H1 (cell line): ENCODE data around the gene PAX5. TPM values are rescaled to one million over a fixed set of nuclear protein-coding genes. Genes with fewer than 3 reads are reported as not detected.

Experiments
- CTCF ChIA-PET: fragments of 300-600 bp; sonication (Branson Sonifier 250); formaldehyde crosslinking; loops from one replicate; lab custom pipeline; 2021; ENCODE audit not compliant: partially characterized antibody; lab: Charles Lee
- POLR2A ChIA-PET: fragments of 300-600 bp; sonication (Branson Sonifier 250); formaldehyde crosslinking; loops from one replicate; lab custom pipeline; 2021; ENCODE audit warnings: inconsistent platforms; ENCODE audit not compliant: partially characterized antibody; lab: Charles Lee
- DNase-seq, 2 experiments: peaks; one replicate each; pipeline versions ENCODE4 v3.0.0 to v3.0.0-alpha.2; 2010 to 2022; ENCODE audit warnings: low spot score in 2 of 2, low read depth in 1 of 2, mixed read lengths in 1 of 2
- FAIRE-seq: peaks from 2 replicates; lab custom pipeline; 2011; peaks lifted over from hg19 to GRCh38; lab: Jason Lieb, UNC
- H2AFZ ChIP-seq: 2 replicates; pipeline ENCODE4 v1.8.1; 2012; ENCODE audit warnings: low read length, inconsistent platforms
- H2AK5ac ChIP-seq: 2 replicates; pipeline ENCODE4 v1.6.1; 2013; ENCODE audit warnings: low read depth, low read length
- H2BK120ac ChIP-seq: replicated peaks from 2 replicates; pipeline ENCODE3; 2013; ENCODE audit warnings: low read depth, low read length, inconsistent platforms
- H2BK12ac ChIP-seq: 2 replicates; pipeline ENCODE4 v1.6.1; 2013; ENCODE audit warnings: low read depth, low read length
- H2BK15ac ChIP-seq: 2 replicates; pipeline ENCODE4 v1.6.1; 2013; ENCODE audit warnings: low read length
- H2BK20ac ChIP-seq: 2 replicates; pipeline ENCODE4 v1.6.1; 2013; ENCODE audit warnings: low read length
- H2BK5ac ChIP-seq: 2 replicates; pipeline ENCODE4 v1.6.1; 2013; ENCODE audit warnings: low read depth, low read length
- H3K14ac ChIP-seq: 2 replicates; pipeline ENCODE4 v1.6.1; 2013; ENCODE audit warnings: inconsistent platforms; ENCODE audit not compliant: insufficient read length
- H3K18ac ChIP-seq: 2 replicates; pipeline ENCODE4 v1.6.1; 2013; ENCODE audit warnings: low read length; ENCODE audit errors: extremely low read depth
- H3K23ac ChIP-seq: 2 replicates; pipeline ENCODE4 v1.6.1; 2013; ENCODE audit warnings: inconsistent platforms; ENCODE audit not compliant: insufficient read length
- H3K23me2 ChIP-seq: 2 replicates; pipeline ENCODE4 v1.6.1; 2013; ENCODE audit warnings: low read depth, low read length
- H3K27ac ChIP-seq: 2 replicates; pipeline ENCODE4 v1.6.1; 2011; ENCODE audit warnings: low read depth, low read length, inconsistent platforms
- H3K27me3 ChIP-seq, 4 experiments: replicated peaks in 1 of 4; 1 replicate in 1 of 4; 2 replicates in 3 of 4; pipeline versions ENCODE4 v1.6.1 to v1.8.1; 2011 to 2013; ENCODE audit warnings: low read length in 3 of 4, mild to moderate bottlenecking in 3 of 4, inconsistent platforms in 2 of 4, mixed read lengths in 2 of 4, moderate library complexity in 1 of 4; ENCODE audit not compliant: control insufficient read depth in 3 of 4, insufficient read depth in 3 of 4; ENCODE audit errors: extremely low read depth in 1 of 4
- H3K36me3 ChIP-seq, 4 experiments: 2 replicates each; pipeline versions ENCODE4 v1.6.1 to v1.8.1; 2011 to 2013; ENCODE audit warnings: mild to moderate bottlenecking in 4 of 4, low read length in 3 of 4, moderate library complexity in 2 of 4, control low read depth in 1 of 4, inconsistent platforms in 1 of 4; ENCODE audit not compliant: insufficient read depth in 4 of 4, control insufficient read depth in 2 of 4
- H3K4ac ChIP-seq: replicated peaks from 2 replicates; pipeline ENCODE3; 2013; ENCODE audit warnings: low read length, low read depth, mixed read lengths, inconsistent platforms; ENCODE audit not compliant: insufficient read length
- H3K4me1 ChIP-seq, 4 experiments: replicated peaks in 1 of 4; 1 replicate in 1 of 4; 2 replicates in 3 of 4; pipeline versions ENCODE4 v1.6.1 to v1.8.1; 2011 to 2013; ENCODE audit warnings: low read length in 3 of 4, inconsistent platforms in 2 of 4, mixed read lengths in 1 of 4; ENCODE audit not compliant: insufficient read depth in 4 of 4, control insufficient read depth in 3 of 4
- H3K4me2 ChIP-seq, 2 experiments: 2 replicates each; pipeline versions ENCODE4 v1.6.1 to v1.8.1; 2011 to 2013; ENCODE audit warnings: low read depth in 2 of 2, low read length in 2 of 2, control low read depth in 1 of 2, inconsistent platforms in 1 of 2, mild to moderate bottlenecking in 1 of 2; ENCODE audit not compliant: insufficient read depth in 1 of 2
- H3K4me3 ChIP-seq, 4 experiments: fragments of 200-600, 300-600 bp in 1 of 4; sonication (generic), shearing (Covaris generic), sonication (Bioruptor Twin) in 1 of 4; 2 replicates each; pipeline versions ENCODE4 v1.5.1 to v1.8.1; 2011 to 2016; ENCODE audit warnings: low read length in 4 of 4, low read depth in 3 of 4, control low read depth in 2 of 4, inconsistent platforms in 2 of 4, mild to moderate bottlenecking in 2 of 4, mixed read lengths in 1 of 4, moderate library complexity in 1 of 4; ENCODE audit not compliant: insufficient read depth in 2 of 4; ENCODE audit errors: extremely low read depth in 1 of 4
- H3K56ac ChIP-seq: replicated peaks from 2 replicates; pipeline ENCODE3; 2013; ENCODE audit warnings: low read depth, mild to moderate bottlenecking, mixed read lengths, low read length, inconsistent platforms; ENCODE audit not compliant: insufficient read length
- H3K79me1 ChIP-seq: 2 replicates; pipeline ENCODE4 v1.6.1; 2013; ENCODE audit warnings: low read depth, low read length, control low read depth
- H3K79me2 ChIP-seq, 2 experiments: 2 replicates each; pipeline versions ENCODE4 v1.6.1 to v1.8.1; 2012 to 2013; ENCODE audit warnings: low read length in 2 of 2, mild to moderate bottlenecking in 2 of 2, inconsistent platforms in 1 of 2; ENCODE audit not compliant: insufficient read depth in 2 of 2, control insufficient read depth in 1 of 2
- H3K9ac ChIP-seq, 4 experiments: replicated peaks in 1 of 4; 1 replicate in 1 of 4; 2 replicates in 3 of 4; pipeline versions ENCODE4 v1.6.1 to v1.8.1; 2011 to 2013; ENCODE audit warnings: low read depth in 3 of 4, low read length in 3 of 4, control low read depth in 2 of 4, mild to moderate bottlenecking in 2 of 4, moderate library complexity in 2 of 4, inconsistent platforms in 1 of 4; ENCODE audit errors: extremely low read depth in 1 of 4
- H3K9me3 ChIP-seq, 2 experiments: 2 replicates each; pipeline versions ENCODE4 v1.6.1 to v1.8.1; 2012 to 2013; ENCODE audit warnings: mild to moderate bottlenecking in 2 of 2, moderate library complexity in 2 of 2, control low read depth in 1 of 2, inconsistent platforms in 1 of 2, low read depth in 1 of 2, low read length in 1 of 2, mixed read lengths in 1 of 2; ENCODE audit not compliant: insufficient read depth in 2 of 2
- H4K20me1 ChIP-seq, 2 experiments: replicated peaks in 1 of 2; 2 replicates each; pipeline versions ENCODE3 to v1.8.1; 2011 to 2013; ENCODE audit warnings: inconsistent platforms in 2 of 2, low read length in 2 of 2, mild to moderate bottlenecking in 1 of 2; ENCODE audit not compliant: insufficient read depth in 2 of 2, control insufficient read depth in 1 of 2
- H4K5ac ChIP-seq: 2 replicates; pipeline ENCODE4 v1.6.1; 2013; ENCODE audit warnings: low read length, low read depth, mixed read lengths, inconsistent platforms; ENCODE audit not compliant: insufficient read length
- H4K8ac ChIP-seq: 2 replicates; pipeline ENCODE4 v1.8.0; 2013; ENCODE audit warnings: mild to moderate bottlenecking, moderate library complexity, low read length, inconsistent platforms; ENCODE audit not compliant: insufficient read depth; ENCODE audit errors: extremely low read depth
- H4K91ac ChIP-seq: replicated peaks from 2 replicates; pipeline ENCODE3; 2013; ENCODE audit warnings: low read length, mixed read lengths, inconsistent platforms; ENCODE audit not compliant: insufficient read length
- BRCA1 ChIP-seq: IDR thresholded peaks from 2 replicates; pipeline ENCODE4 v1.6.1; 2012; ENCODE audit warnings: low read depth, low read length, improper control_type of control experiment
- CEBPB ChIP-seq: IDR thresholded peaks from 2 replicates; pipeline ENCODE4 v1.6.1; 2012; ENCODE audit warnings: low read depth, low read length
- GABPA ChIP-seq: IDR thresholded peaks from 2 replicates; pipeline ENCODE4 v1.6.1; 2011; ENCODE audit warnings: mild to moderate bottlenecking, low read length, moderate library complexity, borderline replicate concordance; ENCODE audit not compliant: insufficient read depth
- HDAC6 ChIP-seq: IDR thresholded peaks from one replicate; pipeline ENCODE4 v1.7.1; 2012; ENCODE audit warnings: low read depth, mild to moderate bottlenecking, inconsistent platforms, low read length, moderate library complexity
- JUND ChIP-seq: IDR thresholded peaks from 2 replicates; pipeline ENCODE4 v1.6.1; 2011; ENCODE audit warnings: mild to moderate bottlenecking, improper control_type of control experiment, low read length
- KDM1A ChIP-seq: fragments of 200-600, 300-600 bp; sonication (generic); IDR thresholded peaks from 2 replicates; pipeline ENCODE4 v1.7.1; 2016; ENCODE audit warnings: mild to moderate bottlenecking, low read length, borderline replicate concordance
- RNF2 ChIP-seq: fragments of 200-900, 300-1000 bp; sonication (generic); IDR thresholded peaks from 2 replicates; pipeline ENCODE4 v1.7.1; 2016; ENCODE audit warnings: borderline replicate concordance, low read depth, mild to moderate bottlenecking, antibody characterized with exemption, low read length; ENCODE audit not compliant: poor library complexity, severe bottlenecking; ENCODE audit errors: missing control alignments
- SP2 ChIP-seq: IDR thresholded peaks from 2 replicates; pipeline ENCODE4 v1.6.1; 2012; ENCODE audit warnings: mild to moderate bottlenecking, low read length, inconsistent platforms
- SUZ12 ChIP-seq: fragments of 200-600 bp; sonication (generic); IDR thresholded peaks from 2 replicates; pipeline ENCODE4 v1.6.1; 2012; ENCODE audit warnings: mild to moderate bottlenecking, inconsistent platforms, low read length, moderate library complexity, mixed read lengths
- TAF7 ChIP-seq: optimal IDR thresholded peaks from 2 replicates; pipeline ENCODE3; 2011; ENCODE audit warnings: low read depth, mild to moderate bottlenecking, inconsistent platforms, low read length, moderate library complexity, borderline replicate concordance
- TCF12 ChIP-seq: IDR thresholded peaks from 2 replicates; pipeline ENCODE4 v1.6.1; 2011; ENCODE audit warnings: low read depth, mild to moderate bottlenecking, low read length
- WGBS, 2 experiments: shearing (Covaris generic) in 1 of 2; methylation state at CpG; one replicate each; pipeline versions ENCODE4 v1.1.6 to v1.1.7; 2013 to 2015; ENCODE audit warnings: low lambda C conversion rate in 2 of 2, mixed read lengths in 2 of 2, inconsistent platforms in 1 of 2, low coverage in 1 of 2, missing lambda C conversion rate in 1 of 2; ENCODE audit not compliant: insufficient replicate concordance in 2 of 2, insufficient coverage in 1 of 2, insufficient read length in 1 of 2; ENCODE audit errors: extremely low coverage in 1 of 2, missing lambda C conversion rate in 1 of 2; 5-methylcytosine and 5-hydroxymethylcytosine counted together
- polyA plus RNA-seq, 7 experiments: library from polyadenylated mRNA; depleted of rRNA in 3 of 7; stranded (reverse) in 5 of 7; unstranded in 2 of 7; fragments of >200 nt in 5 of 7; fragments of 200-250 nt in 2 of 7; gene quantifications; 1 replicate in 5 of 7; 2 replicates in 1 of 7; 4 replicates in 1 of 7; pipeline versions ENCODE4 v1.2.1 to v1.2.3, GENCODE V29; 2011 to 2013; ENCODE audit warnings: missing spikeins in 2 of 7, mixed read lengths in 2 of 7
- total RNA-seq: library from RNA; stranded (reverse); fragmentation: NEBNext Ultra II Directional; extraction: Animal tissue kit (Norgen Biotek cat#: 25700); gene quantifications from 2 replicates; pipeline ENCODE4 v1.2.1, GENCODE V29; 2021

Gene PAX5
- total and polyA plus RNA-seq, 2 of the 8 experiments (the other 6 are each of a cell fraction or from before 2014, with no cell fraction given): 0.29 to 0.43 TPM

GRCh38 chr9:36836486-36836885 lies 197.6 kb downstream of the PAX5 start:
- Histone ChIP-seq H3K4me3 (no peak overlapping the region), H2BK15ac (no peak overlapping the region), H3K4ac (no peak overlapping the region), H3K23me2 (no peaks in the 10 kb centered on the region; the same call in 1 of the 2 replicates), H4K91ac (no peak overlapping the region), H3K56ac (no peak overlapping the region), H2BK12ac (no peak overlapping the region), H3K4me1 (peaks cover 2 to 16% (median 3%) of the 10 kb centered on the region in 4 experiments; a peak in 6 of 7 replicates), H3K4me2 (no peak overlapping the region), H3K23ac (no peak overlapping the region), H2AFZ (no peak overlapping the region), H2BK120ac (no peak overlapping the region), H3K18ac (no peak overlapping the region), H3K79me2 (no peaks in the 10 kb centered on the region), H2AK5ac (no peak overlapping the region), H3K9ac (no peak overlapping the region), H3K27me3 (no peaks in the 10 kb centered on the region), H2BK20ac (no peak overlapping the region), H4K5ac (no peak overlapping the region), H3K14ac (no peak overlapping the region), H3K9me3 (no peaks in the 10 kb centered on the region), H4K20me1 (no peaks in the 10 kb centered on the region), H3K27ac (no peak overlapping the region), H4K8ac (no peak overlapping the region), H3K36me3 (no peaks in the 10 kb centered on the region), H2BK5ac (no peak overlapping the region), H3K79me1 (no peaks in the 10 kb centered on the region)
- no peak for FAIRE-seq
- WGBS, 2 experiments: 81% methylated on average over 7 of the region's 7 CpGs; no CpG with 5 or more reads in 1 of the 2 experiments
- DNase-seq: no peak
- CTCF ChIA-PET: interaction anchor here (1.2 kb wide), 1 partner anchor 37 kb away, joined by 7 read pairs; no protein-coding TSS in a partner anchor
- no peak for TF ChIP-seq KDM1A
- TF ChIP-seq CEBPB: no peak
- no peak for TF ChIP-seq GABPA
- TF ChIP-seq RNF2: no peak
- TF ChIP-seq JUND: no peak
- TF ChIP-seq SP2: no peak
- no peak for TF ChIP-seq TCF12
- no peak for TF ChIP-seq TAF7
- TF ChIP-seq SUZ12: no peak
- no peak for TF ChIP-seq BRCA1
- no peak for TF ChIP-seq HDAC6
- POLR2A ChIA-PET: no interaction called here
